Measurements from ENCODE around the gene PRAMEF12.
"Not testable (repeated sequence)": the region's sequence is repeated elsewhere in the genome, so short reads cannot be mapped to it uniquely, and the experiment has no call there.

The PRAMEF12 gene

GRCh38 chr1:12770620-12771019, 2.9 kb upstream of the PRAMEF12 start:
- no peak for DNase-seq (ENCODE audit: low spot score)

DNA sequence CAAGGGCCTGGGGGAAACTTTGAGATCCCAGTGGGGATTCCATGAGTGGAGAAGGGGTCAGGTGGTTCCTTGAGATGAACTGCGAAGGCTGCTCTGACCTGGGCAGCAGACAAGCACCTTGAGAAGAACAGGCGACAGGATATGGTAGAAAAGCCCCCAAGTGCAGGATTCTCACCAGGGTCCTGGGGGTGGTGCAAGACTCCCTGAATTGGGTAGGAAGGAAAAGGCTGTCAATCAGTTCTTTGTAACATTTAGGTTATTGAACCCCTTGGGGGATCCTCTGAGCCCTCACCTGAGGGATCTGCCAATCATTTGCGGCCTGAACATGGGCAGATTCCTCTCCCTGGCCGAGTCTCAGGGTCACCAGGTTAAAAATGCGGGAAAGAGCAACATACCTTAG, 2.4 kb upstream of the PRAMEF12 start:
- no peak for DNase-seq (ENCODE audit: low spot score)

DNA sequence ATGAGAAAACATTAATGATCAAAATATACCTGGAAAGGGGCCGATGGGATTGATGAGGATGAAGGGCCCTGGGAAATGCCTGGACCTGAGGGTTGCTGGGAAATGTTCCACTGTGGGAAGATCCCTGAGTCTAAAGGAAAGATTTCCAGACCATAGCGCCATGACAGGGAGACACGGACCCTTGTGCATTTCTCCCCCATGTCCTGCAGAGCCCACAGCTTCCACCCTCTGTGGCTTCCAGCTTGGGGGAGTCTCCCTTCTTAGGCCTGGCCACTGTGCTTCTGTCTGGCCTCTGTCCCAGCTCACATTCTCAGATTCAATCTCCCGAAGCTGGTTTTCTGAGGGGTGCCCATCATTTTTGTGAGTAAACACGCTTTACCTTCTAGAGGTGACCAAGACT, 1.0 kb upstream of the PRAMEF12 start:
- DNase-seq (ENCODE audit: low spot score) = no peak

DNA sequence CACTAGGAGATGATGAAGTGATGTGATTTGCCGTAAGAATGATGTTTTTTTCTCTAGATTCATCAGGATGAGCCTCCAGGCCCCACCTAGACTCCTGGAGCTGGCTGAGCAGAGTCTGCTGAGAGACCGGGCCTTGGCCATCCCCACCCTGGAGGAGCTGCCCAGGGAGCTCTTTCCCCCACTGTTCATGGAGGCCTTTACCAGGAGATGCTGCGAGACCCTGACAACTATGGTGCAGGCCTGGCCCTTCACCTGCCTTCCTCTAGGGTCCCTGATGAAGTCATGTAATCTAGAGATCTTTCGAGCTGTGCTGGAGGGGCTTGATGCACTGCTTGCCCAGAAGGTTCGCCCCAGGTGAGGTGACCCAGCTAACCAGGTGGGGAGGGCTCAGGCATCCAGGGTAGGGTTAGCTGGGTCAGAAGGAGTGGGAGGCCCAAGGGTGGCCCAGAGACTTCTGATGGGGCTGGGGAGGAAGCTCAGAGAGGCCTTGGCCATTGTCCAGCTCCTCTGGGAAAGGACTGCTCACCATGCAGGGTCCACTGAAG, 1.3 kb downstream of the PRAMEF12 start:
- no peak for DNase-seq (ENCODE audit: low spot score)

- no peak for DNase-seq (ENCODE audit: low spot score)
These were observed 1.9 kb downstream of the PRAMEF12 start for GRCh38 chr1:12775443-12775842.

GRCh38 chr1:12776801-12777557, 3.4 kb downstream of the PRAMEF12 start:
- no peak for DNase-seq (ENCODE audit: low spot score)

DNA sequence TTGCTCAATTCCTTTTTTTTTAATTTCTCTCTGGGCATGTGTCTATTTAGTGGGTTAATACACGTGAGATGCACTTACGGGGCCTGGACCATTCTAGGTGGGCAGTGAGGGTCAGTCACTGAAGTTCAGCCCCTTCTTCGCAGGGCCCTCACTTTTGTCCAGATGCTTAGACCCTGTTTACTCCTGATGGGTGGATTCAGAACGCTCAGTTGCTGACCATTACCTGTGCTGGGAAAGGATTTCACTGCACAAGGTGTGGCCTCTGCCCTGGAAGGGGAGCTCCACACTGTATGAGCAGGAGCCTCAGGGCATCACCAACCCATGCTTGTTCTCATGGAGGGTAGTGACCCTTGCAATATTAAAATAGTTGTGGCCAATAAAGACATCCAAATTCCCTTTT, 4.5 kb downstream of the PRAMEF12 start:
- DNase-seq (ENCODE audit: low spot score) = no peak

DNA sequence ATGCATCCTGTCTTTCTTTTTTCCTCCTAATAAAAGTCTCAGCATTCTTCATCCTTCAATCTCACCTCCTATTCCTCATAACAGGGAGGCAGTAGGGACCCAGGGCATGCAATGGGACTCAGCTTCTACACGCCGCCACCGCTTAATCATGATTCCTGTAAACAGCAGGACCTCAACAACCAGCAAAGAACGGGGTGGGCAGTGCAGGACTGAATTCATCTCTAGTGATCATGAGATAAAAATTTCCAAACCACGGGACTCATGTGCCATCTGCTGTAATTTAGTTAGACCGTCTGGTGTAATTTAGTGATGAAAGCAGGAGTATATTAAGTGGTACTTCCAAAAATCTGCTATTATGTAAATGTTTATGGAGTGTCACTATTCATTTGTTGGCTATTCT, 5.4 kb downstream of the PRAMEF12 start:
- DNase-seq (ENCODE audit: low spot score) = no peak

GRCh38 chr1:12781488-12781887, 8.0 kb downstream of the PRAMEF12 start:
- not testable (repeated sequence) for DNase-seq (ENCODE audit: low spot score)

- DNase-seq (ENCODE audit: low spot score) = not testable (repeated sequence)
These were observed 10.2 kb downstream of the PRAMEF12 start for GRCh38 chr1:12783783-12784182.

- not testable (repeated sequence) for DNase-seq (ENCODE audit: low spot score)
These were observed 11.2 kb downstream of the PRAMEF12 start for GRCh38 chr1:12784729-12785128.

DNA sequence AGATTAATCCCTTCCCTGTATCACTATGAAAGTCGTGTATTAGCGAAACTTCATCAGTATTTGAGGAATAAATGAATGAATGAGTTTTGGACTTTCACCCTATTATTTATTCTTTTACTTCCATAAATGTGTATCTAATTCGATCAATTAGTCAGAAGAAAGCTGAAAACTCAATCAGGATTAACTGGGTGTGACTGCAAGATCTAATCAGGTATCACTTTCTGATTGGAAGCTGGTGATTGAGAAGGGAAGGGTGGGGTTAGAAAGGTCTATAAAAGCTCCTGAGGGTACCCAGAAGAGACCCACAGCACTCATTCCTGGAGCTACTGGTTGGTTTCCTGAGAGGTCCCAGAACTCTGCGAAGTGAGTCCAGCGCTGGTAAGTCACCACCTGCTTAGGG, 17.6 kb downstream of the PRAMEF12 start, which contains the start of gene PRAMEF1:
Gene PRAMEF1, plus strand, starts transcription at position 301 of the 400 bp plus-strand sequence. CDS start 1,831 bp downstream, outside the sequence.
- not testable (repeated sequence) for DNase-seq (ENCODE audit: low spot score)

GRCh38 chr1:12798911-12799310, 25.4 kb downstream of the PRAMEF12 start:
- DNase-seq (ENCODE audit: low spot score) = no peak

DNA sequence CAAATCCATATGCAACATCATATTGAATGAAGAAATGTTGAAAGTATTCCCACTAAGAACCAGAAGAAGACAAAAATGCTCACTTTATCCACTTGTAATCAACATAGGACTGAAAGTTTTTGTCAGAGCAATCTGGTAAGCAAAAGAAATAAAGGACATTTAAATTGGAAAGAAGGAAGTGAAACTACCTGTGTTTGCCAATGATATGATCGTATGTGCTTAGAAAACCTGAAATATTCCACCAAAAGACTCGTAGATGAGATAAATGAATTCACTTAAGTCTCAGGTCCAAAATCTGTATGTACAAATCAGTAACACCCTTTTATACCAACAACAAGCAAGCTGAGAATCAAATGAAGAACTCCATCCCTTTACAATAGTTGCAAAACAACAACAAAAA, 26.2 kb downstream of the PRAMEF12 start:
- DNase-seq (ENCODE audit: low spot score) = no peak

DNA sequence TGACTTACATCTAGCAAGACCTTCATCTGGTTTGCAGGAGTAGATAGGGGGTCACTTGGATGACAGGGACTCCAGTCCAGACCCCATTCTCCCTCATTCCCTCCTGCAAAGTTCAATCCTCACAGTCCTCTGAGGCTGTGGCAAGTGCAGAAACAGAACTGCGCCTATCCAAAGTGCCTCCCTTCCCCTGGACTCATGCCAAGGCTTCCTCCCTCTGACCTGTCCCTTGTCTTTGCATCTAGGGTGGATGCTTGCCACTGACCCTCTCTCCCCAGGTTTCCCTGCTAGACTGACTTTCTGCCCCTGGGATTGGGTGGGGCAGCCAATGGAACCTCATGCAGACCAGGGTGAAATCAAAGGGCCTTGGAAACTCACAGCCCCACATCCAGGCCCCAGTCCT, 36.4 kb downstream of the PRAMEF12 start:
- no peak for DNase-seq (ENCODE audit: low spot score)

- no peak for DNase-seq (ENCODE audit: low spot score)
These were observed 37.3 kb downstream of the PRAMEF12 start for GRCh38 chr1:12810691-12811408.

DNA sequence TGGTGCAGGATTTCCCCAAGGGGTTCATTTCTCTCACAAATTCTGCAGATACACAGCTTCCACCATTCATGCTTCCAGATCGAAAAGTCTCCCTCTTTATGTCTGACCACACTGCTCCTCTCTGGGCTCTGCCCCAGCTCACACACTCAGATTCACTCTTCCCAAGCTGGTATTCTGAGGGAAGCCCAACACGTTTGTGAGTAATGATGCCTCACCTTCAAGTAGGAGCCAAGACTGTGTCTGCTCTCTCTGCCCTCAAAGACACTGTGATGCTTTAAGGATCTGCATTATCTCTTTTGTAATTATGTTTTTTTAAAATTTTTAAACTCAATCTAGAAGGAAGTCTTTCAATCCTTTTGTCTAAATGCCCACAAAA, 37.9 kb downstream of the PRAMEF12 start:
- DNase-seq (ENCODE audit: low spot score) = no peak

- DNase-seq (ENCODE audit: low spot score) = not testable (repeated sequence)
These were observed 45.5 kb downstream of the PRAMEF12 start for GRCh38 chr1:12819061-12819460.
